Tibial artery (tissue), 4 donors: ENCODE measurements around the gene KCNK13.
"Not testable (repeated sequence)": the region's sequence is repeated elsewhere in the genome, so short reads cannot be mapped to it uniquely, and the experiment has no call there.

Source experiments
- DNase-seq, 2 donors: peaks; one replicate each; pipeline ENCODE4 v3.0.0-alpha.2; 2019
- H3K27ac ChIP-seq, 2 donors: fragments of 200-600 bp; sonication (generic) in 1 of 2; 1 replicate in 1 of 2; 2 replicates in 1 of 2; pipeline ENCODE4 v1.5.1; 2018 to 2019; ENCODE audit warnings: mild to moderate bottlenecking in 1 of 2
- H3K27me3 ChIP-seq, 2 donors: fragments of 200-600 bp; sonication (generic) in 1 of 2; one replicate each; pipeline versions ENCODE4 v1.5.1 to v1.6.0; 2016 to 2019
- H3K36me3 ChIP-seq, 3 donors: fragments of 200-600 bp; sonication (generic) in 2 of 3; one replicate each; pipeline ENCODE4 v1.5.1; 2016 to 2019; ENCODE audit warnings: mild to moderate bottlenecking in 2 of 3
- H3K4me1 ChIP-seq, 4 donors: fragments of 200-600 bp; sonication (generic) in 2 of 4; 1 replicate in 3 of 4; 2 replicates in 1 of 4; pipeline ENCODE4 v1.5.1; 2016 to 2019
- H3K4me3 ChIP-seq, 2 donors: fragments of 200-600 bp; sonication (generic) in 1 of 2; 1 replicate in 1 of 2; 2 replicates in 1 of 2; pipeline ENCODE4 v1.5.1; 2018 to 2019; ENCODE audit warnings: mild to moderate bottlenecking in 2 of 2
- H3K9me3 ChIP-seq, 3 donors: fragments of 200-600 bp; sonication (generic) in 1 of 3; one replicate each; pipeline ENCODE4 v1.5.1; 2016 to 2019
- CTCF ChIP-seq, 2 experiments: fragments of 200-600 bp in 1 of 2; fragments of 450-650 bp in 1 of 2; IDR thresholded peaks; one replicate each; pipeline ENCODE4 v1.5.1; 2017 to 2019; ENCODE audit warnings: antibody characterized with exemption in 2 of 2, mild to moderate bottlenecking in 1 of 2, moderate library complexity in 1 of 2
- intact Hi-C: fragments of 100-400 bp; cut with DNase I; formaldehyde crosslinking; loops from one replicate; pipeline ENCODE4 v1.15.0; 2023; ENCODE audit warnings: low total_unique reads

The KCNK13 gene

GRCh38 chr14:90188588-90188987 lies 126.8 kb downstream of the KCNK13 start:
- Histone ChIP-seq H3K4me1 (no peaks in the 10 kb centered on the region), H3K36me3 (no peaks in the 10 kb centered on the region), H3K4me3 (no peak overlapping the region), H3K27me3 (no peaks in the 10 kb centered on the region), H3K27ac (no peak overlapping the region), H3K9me3 (no peaks in the 10 kb centered on the region)
- no peak for DNase-seq
- TF ChIP-seq CTCF (IDR thresholded peaks at IDR 0.05): no peak
- intact Hi-C loops: loop anchor here (5.0 kb wide), 1 partner anchor 1354 kb away; no protein-coding TSS in a partner anchor

GRCh38 chr14:90191154-90191553 lies 129.4 kb downstream of the KCNK13 start:
- H3K27me3 ChIP-seq: no peaks in the 10 kb centered on the region
- H3K36me3 ChIP-seq: no peaks in the 10 kb centered on the region
- no peak for TF ChIP-seq CTCF (IDR thresholded peaks at IDR 0.05)
- H3K27ac ChIP-seq: no peak overlapping the region
- H3K4me3 ChIP-seq: no peak overlapping the region
- no peaks in the 10 kb centered on the region for H3K4me1 ChIP-seq
- no peak for DNase-seq
- no peaks in the 10 kb centered on the region for H3K9me3 ChIP-seq
- intact Hi-C loops: no loop called here

- Histone ChIP-seq H3K27me3 (no peaks in the 10 kb centered on the region), H3K9me3 (no peaks in the 10 kb centered on the region), H3K36me3 (no peaks in the 10 kb centered on the region), H3K4me3 (no peak overlapping the region), H3K4me1 (no peaks in the 10 kb centered on the region), H3K27ac (no peak overlapping the region)
- DNase-seq: no peak
- intact Hi-C loops: no loop called here
- no peak for TF ChIP-seq CTCF (IDR thresholded peaks at IDR 0.05)
These were observed 129.8 kb downstream of the KCNK13 start for GRCh38 chr14:90191585-90191984.

GRCh38 chr14:90193925-90194324 lies 132.1 kb downstream of the KCNK13 start:
- no peak for DNase-seq
- intact Hi-C loops: no loop called here
- no peak overlapping the region for H3K4me3 ChIP-seq
- peaks cover 0 to 2% of the 10 kb centered on the region in 2 donors for H3K27me3 ChIP-seq
- H3K36me3 ChIP-seq: no peaks in the 10 kb centered on the region
- H3K27ac ChIP-seq: no peak overlapping the region
- H3K4me1 ChIP-seq: no peaks in the 10 kb centered on the region
- H3K9me3 ChIP-seq: no peaks in the 10 kb centered on the region
- TF ChIP-seq CTCF (IDR thresholded peaks at IDR 0.05): no peak

GRCh38 chr14:90194706-90195105 lies 132.9 kb downstream of the KCNK13 start:
- no peak overlapping the region for H3K4me3 ChIP-seq
- DNase-seq: no peak
- H3K27ac ChIP-seq: no peak overlapping the region
- H3K36me3 ChIP-seq: no peaks in the 10 kb centered on the region
- H3K4me1 ChIP-seq: no peaks in the 10 kb centered on the region
- no peaks in the 10 kb centered on the region for H3K9me3 ChIP-seq
- TF ChIP-seq CTCF (IDR thresholded peaks at IDR 0.05): no peak
- peaks cover 0 to 2% of the 10 kb centered on the region in 2 donors for H3K27me3 ChIP-seq
- intact Hi-C loops: no loop called here

GRCh38 chr14:90198541-90199060 lies 136.8 kb downstream of the KCNK13 start:
- DNase-seq: no peak
- H3K4me1 ChIP-seq: no peaks in the 10 kb centered on the region
- H3K9me3 ChIP-seq: no peaks in the 10 kb centered on the region
- H3K27ac ChIP-seq: no peak overlapping the region
- TF ChIP-seq CTCF (IDR thresholded peaks at IDR 0.05): no peak
- intact Hi-C loops: no loop called here
- H3K4me3 ChIP-seq: no peak overlapping the region
- no peaks in the 10 kb centered on the region for H3K36me3 ChIP-seq
- H3K27me3 ChIP-seq: peaks cover 0 to 7% of the 10 kb centered on the region in 2 donors

- H3K4me1 ChIP-seq, DNase-seq, H3K4me3 ChIP-seq, H3K27ac ChIP-seq, H3K9me3 ChIP-seq, H3K36me3 ChIP-seq, intact Hi-C loops, H3K27me3 ChIP-seq: not testable (repeated sequence)
These were observed 138.8 kb downstream of the KCNK13 start for GRCh38 chr14:90200546-90200945.
